HG03097 (cell line): ENCODE results near the gene DALRD3.

Experiments
- ATAC-seq: cut with Tn5 transposase; IDR thresholded peaks from one replicate; pipeline ENCODE4 v1.9.1; 2021; ENCODE audit not compliant: unreplicated experiment, low FRiP score

Gene DALRD3

GRCh38 chr3:49006408-49007067 is 11.8 kb downstream of the DALRD3 start:
- ATAC-seq: peak; percentile 1

GRCh38 chr3:49005998-49006397 is 12.4 kb downstream of the DALRD3 start:
- no peak for ATAC-seq

- ATAC-seq: no peak
Observed at GRCh38 chr3:49005303-49005680, 13.1 kb downstream of the DALRD3 start.

GRCh38 chr3:49004352-49005302 is 13.8 kb downstream of the DALRD3 start:
- no peak for ATAC-seq

- no peak for ATAC-seq
Observed at GRCh38 chr3:49001155-49001554, 17.2 kb downstream of the DALRD3 start.

GRCh38 chr3:48999085-48999858 is 19.1 kb downstream of the DALRD3 start:
- ATAC-seq: no peak

- no peak for ATAC-seq
Observed at GRCh38 chr3:48997714-48998637, 20.4 kb downstream of the DALRD3 start.

GRCh38 chr3:48997102-48997635 is 21.2 kb downstream of the DALRD3 start:
- ATAC-seq: no peak

GRCh38 chr3:48996640-48997039 is 21.7 kb downstream of the DALRD3 start:
- ATAC-seq: no peak

GRCh38 chr3:48993834-48994233 is 24.5 kb downstream of the DALRD3 start:
- no peak for ATAC-seq

- ATAC-seq: no peak
Observed at GRCh38 chr3:48991851-48992545, 26.4 kb downstream of the DALRD3 start.

GRCh38 chr3:48990636-48991469 is 27.5 kb downstream of the DALRD3 start:
- ATAC-seq: peak; percentile 10

- peak; percentile 47 for ATAC-seq
Observed at GRCh38 chr3:48989796-48990635, 28.4 kb downstream of the DALRD3 start, which contains the start of gene P4HTM. P4HTM (plus strand) TSS chr3:48990241; CDS start chr3:48990257, 16 bp downstream.

GRCh38 chr3:48989126-48989795 is 29.1 kb downstream of the DALRD3 start:
- no peak for ATAC-seq

GRCh38 chr3:48985831-48986376 is 32.5 kb downstream of the DALRD3 start:
- no peak for ATAC-seq

GRCh38 chr3:48984663-48985062 is 33.7 kb downstream of the DALRD3 start:
- no peak for ATAC-seq
